ENCODE measurements around the gene UBN1.

Gene UBN1

GRCh38 chr16:4908854-4909401, 61.6 kb downstream of the UBN1 start:
- TF ChIP-seq TAF1 (IDR thresholded peaks at IDR 0.05; ENCODE audit: borderline replicate concordance, insufficient read depth, low read length) = no peak
- TF ChIP-seq REST (IDR thresholded peaks at IDR 0.05; ENCODE audit: insufficient read depth in 1 of 2, low read depth in 2 of 2, low read length in 2 of 2) = no peak
- TF ChIP-seq POLR2AphosphoS5 (IDR thresholded peaks at IDR 0.05; ENCODE audit: low read depth, low read length) = no peak
- no peak for TF ChIP-seq SIN3A (IDR thresholded peaks at IDR 0.05; ENCODE audit: borderline replicate concordance, insufficient read depth, low read length)
- no peak for TF ChIP-seq FOXP2 (optimal IDR thresholded peaks at IDR 0.05; ENCODE audit: borderline replicate concordance, extremely low read depth, extremely low read length, insufficient read depth)

GRCh38 chr16:4909825-4910224, 62.5 kb downstream of the UBN1 start:
- TF ChIP-seq TAF1 (IDR thresholded peaks at IDR 0.05; ENCODE audit: borderline replicate concordance, insufficient read depth, low read length) = no peak
- no peak for TF ChIP-seq POLR2AphosphoS5 (IDR thresholded peaks at IDR 0.05; ENCODE audit: low read depth, low read length)
- no peak for TF ChIP-seq REST (IDR thresholded peaks at IDR 0.05; ENCODE audit: insufficient read depth in 1 of 2, low read depth in 2 of 2, low read length in 2 of 2)
- TF ChIP-seq SIN3A (IDR thresholded peaks at IDR 0.05; ENCODE audit: borderline replicate concordance, insufficient read depth, low read length) = no peak
- no peak for TF ChIP-seq FOXP2 (optimal IDR thresholded peaks at IDR 0.05; ENCODE audit: borderline replicate concordance, extremely low read depth, extremely low read length, insufficient read depth)

GRCh38 chr16:4910828-4911227, 63.5 kb downstream of the UBN1 start:
- TF ChIP-seq TAF1 (IDR thresholded peaks at IDR 0.05; ENCODE audit: borderline replicate concordance, insufficient read depth, low read length) = no peak
- TF ChIP-seq FOXP2 (optimal IDR thresholded peaks at IDR 0.05; ENCODE audit: borderline replicate concordance, extremely low read depth, extremely low read length, insufficient read depth) = no peak

GRCh38 chr16:4911970-4912386, 64.7 kb downstream of the UBN1 start:
- TF ChIP-seq TAF1 (IDR thresholded peaks at IDR 0.05; ENCODE audit: borderline replicate concordance, insufficient read depth, low read length) = no peak
- TF ChIP-seq SIN3A (IDR thresholded peaks at IDR 0.05; ENCODE audit: borderline replicate concordance, insufficient read depth, low read length) = no peak
- TF ChIP-seq FOXP2 (optimal IDR thresholded peaks at IDR 0.05; ENCODE audit: borderline replicate concordance, extremely low read depth, extremely low read length, insufficient read depth) = no peak
- TF ChIP-seq POLR2AphosphoS5 (IDR thresholded peaks at IDR 0.05; ENCODE audit: low read depth, low read length) = no peak
- TF ChIP-seq REST (IDR thresholded peaks at IDR 0.05; ENCODE audit: insufficient read depth in 1 of 2, low read depth in 2 of 2, low read length in 2 of 2) = no peak

- TF ChIP-seq POLR2AphosphoS5 (IDR thresholded peaks at IDR 0.05; ENCODE audit: low read depth, low read length) (no peak), TAF1 (IDR thresholded peaks at IDR 0.05; ENCODE audit: borderline replicate concordance, insufficient read depth, low read length) (no peak), FOXP2 (optimal IDR thresholded peaks at IDR 0.05; ENCODE audit: borderline replicate concordance, extremely low read depth, extremely low read length, insufficient read depth) (no peak), SIN3A (IDR thresholded peaks at IDR 0.05; ENCODE audit: borderline replicate concordance, insufficient read depth, low read length) (no peak), REST (IDR thresholded peaks at IDR 0.05; ENCODE audit: insufficient read depth in 1 of 2, low read depth in 2 of 2, low read length in 2 of 2) (no peak)
These were observed 66.0 kb downstream of the UBN1 start for GRCh38 chr16:4913130-4913773.

Data from PFSK-1 (cell line).